A673 (cell line): Measurements from ENCODE around the gene IMMP2L.

Source experiments
- CTCF ChIP-seq: fragments of 300-800, 200-600 bp; sonication (generic); conservative IDR thresholded peaks from 2 replicates; pipeline ENCODE4 v1.5.1; 2017; ENCODE audit warnings: low read depth, mild to moderate bottlenecking, antibody characterized with exemption, low read length, moderate library complexity, mixed read lengths
- EZH2 ChIP-seq: fragments of 200-600 bp; sonication (generic); IDR thresholded peaks from 2 replicates; pipeline ENCODE4 v1.6.1; 2017; ENCODE audit warnings: borderline replicate concordance, low read depth, mild to moderate bottlenecking, mixed read lengths, antibody characterized with exemption, low read length; ENCODE audit not compliant: poor library complexity, severe bottlenecking

GRCh38 chr7:111205251-111205650 lies 357.0 kb downstream of the IMMP2L start:
- no peak for TF ChIP-seq EZH2
- TF ChIP-seq CTCF = no peak
